Erythroblast (primary cell): ENCODE measurements around the gene PLGRKT.
A peak's percentile ranks its signal among the peaks of the same experiment; 100 is the strongest.

Source experiments
- GATA1 ChIP-seq: IDR thresholded peaks from 2 replicates; pipeline ENCODE4 v1.6.1; 2011; ENCODE audit warnings: low read depth, mild to moderate bottlenecking, control low read depth, low read length, moderate library complexity
- POLR2A ChIP-seq: IDR thresholded peaks from 2 replicates; pipeline ENCODE4 v1.6.1; 2011; ENCODE audit warnings: mild to moderate bottlenecking, low read length

DNA sequence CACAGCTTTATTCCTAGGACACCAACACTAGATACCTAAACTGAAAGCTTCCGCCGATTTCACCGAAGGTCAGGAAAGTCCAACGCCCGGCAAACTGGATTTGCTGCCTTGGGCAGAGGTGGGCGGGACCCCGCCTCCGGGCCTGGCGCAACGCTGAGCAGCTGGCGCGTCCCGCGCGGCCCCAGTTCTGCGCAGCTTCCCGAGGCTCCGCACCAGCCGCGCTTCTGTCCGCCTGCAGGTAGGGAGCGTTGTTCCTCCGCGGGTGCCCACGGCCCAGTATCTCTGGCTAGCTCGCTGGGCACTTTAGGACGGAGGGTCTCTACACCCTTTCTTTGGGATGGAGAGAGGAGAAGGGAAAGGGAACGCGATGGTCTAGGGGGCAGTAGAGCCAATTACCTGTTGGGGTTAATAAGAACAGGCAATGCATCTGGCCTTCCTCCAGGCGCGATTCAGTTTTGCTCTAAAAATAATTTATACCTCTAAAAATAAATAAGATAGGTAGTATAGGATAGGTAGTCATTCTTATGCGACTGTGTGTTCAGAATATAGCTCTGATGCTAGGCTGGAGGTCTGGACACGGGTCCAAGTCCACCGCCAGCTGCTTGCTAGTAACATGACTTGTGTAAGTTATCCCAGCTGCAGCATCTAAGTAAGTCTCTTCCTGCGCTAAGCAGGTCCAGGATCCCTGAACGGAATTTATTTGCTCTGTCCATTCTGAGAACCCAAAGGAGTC is 12.8 kb upstream of the PLGRKT start, which contains the start of gene CD274:
- TF ChIP-seq POLR2A (peak; percentile 75), GATA1 (no peak)
